ENCODE data around the gene GNG5.

GNG5 gene

GRCh38 chr1:84538599-84538998 lies 32.2 kb upstream of the GNG5 start:
- Histone ChIP-seq H3K4me3 (ENCODE audit: severe bottlenecking) (no peak overlapping the region), H3K4me1 (ENCODE audit: insufficient read depth, poor library complexity, severe bottlenecking) (no peaks in the 10 kb centered on the region), H3K9me3 (ENCODE audit: severe bottlenecking) (no peaks in the 10 kb centered on the region), H3K36me3 (ENCODE audit: low read depth) (0 out of 2 replicates have a peak, but pooled peaks cover under 1% of the 10 kb centered on the region), H3K27ac (ENCODE audit: poor library complexity, severe bottlenecking) (no peak overlapping the region), H3K27me3 (ENCODE audit: insufficient read depth, poor library complexity, severe bottlenecking) (no peaks in the 10 kb centered on the region)
- no peak for DNase-seq (ENCODE audit: low spot score)
- TF ChIP-seq, protein P1, sequence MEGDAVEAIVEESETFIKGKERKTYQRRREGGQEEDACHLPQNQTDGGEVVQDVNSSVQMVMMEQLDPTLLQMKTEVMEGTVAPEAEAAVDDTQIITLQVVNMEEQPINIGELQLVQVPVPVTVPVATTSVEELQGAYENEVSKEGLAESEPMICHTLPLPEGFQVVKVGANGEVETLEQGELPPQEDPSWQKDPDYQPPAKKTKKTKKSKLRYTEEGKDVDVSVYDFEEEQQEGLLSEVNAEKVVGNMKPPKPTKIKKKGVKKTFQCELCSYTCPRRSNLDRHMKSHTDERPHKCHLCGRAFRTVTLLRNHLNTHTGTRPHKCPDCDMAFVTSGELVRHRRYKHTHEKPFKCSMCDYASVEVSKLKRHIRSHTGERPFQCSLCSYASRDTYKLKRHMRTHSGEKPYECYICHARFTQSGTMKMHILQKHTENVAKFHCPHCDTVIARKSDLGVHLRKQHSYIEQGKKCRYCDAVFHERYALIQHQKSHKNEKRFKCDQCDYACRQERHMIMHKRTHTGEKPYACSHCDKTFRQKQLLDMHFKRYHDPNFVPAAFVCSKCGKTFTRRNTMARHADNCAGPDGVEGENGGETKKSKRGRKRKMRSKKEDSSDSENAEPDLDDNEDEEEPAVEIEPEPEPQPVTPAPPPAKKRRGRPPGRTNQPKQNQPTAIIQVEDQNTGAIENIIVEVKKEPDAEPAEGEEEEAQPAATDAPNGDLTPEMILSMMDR (IDR thresholded peaks at IDR 0.05; ENCODE audit: poor library complexity, severe bottlenecking): no peak
- no peak for ATAC-seq (ENCODE audit: low read depth)

- H3K9me3 ChIP-seq (ENCODE audit: severe bottlenecking): no peaks in the 10 kb centered on the region
- H3K4me3 ChIP-seq (ENCODE audit: severe bottlenecking): no peak overlapping the region
- H3K27me3 ChIP-seq (ENCODE audit: insufficient read depth, poor library complexity, severe bottlenecking): no peaks in the 10 kb centered on the region
- no peaks in the 10 kb centered on the region for H3K36me3 ChIP-seq (ENCODE audit: low read depth)
- DNase-seq (ENCODE audit: low spot score): no peak
- no peaks in the 10 kb centered on the region for H3K4me1 ChIP-seq (ENCODE audit: insufficient read depth, poor library complexity, severe bottlenecking)
- no peak for ATAC-seq (ENCODE audit: low read depth)
- TF ChIP-seq, protein P1 (IDR thresholded peaks at IDR 0.05; ENCODE audit: poor library complexity, severe bottlenecking): no peak
- no peak overlapping the region for H3K27ac ChIP-seq (ENCODE audit: poor library complexity, severe bottlenecking)
Observed at GRCh38 chr1:84525779-84526178, 19.4 kb upstream of the GNG5 start.

- Histone ChIP-seq H3K27me3 (ENCODE audit: insufficient read depth, poor library complexity, severe bottlenecking) (no peaks in the 10 kb centered on the region), H3K9me3 (ENCODE audit: severe bottlenecking) (no peaks in the 10 kb centered on the region), H3K4me1 (ENCODE audit: insufficient read depth, poor library complexity, severe bottlenecking) (no peaks in the 10 kb centered on the region), H3K4me3 (ENCODE audit: severe bottlenecking) (no peak overlapping the region), H3K36me3 (ENCODE audit: low read depth) (no peaks in the 10 kb centered on the region), H3K27ac (ENCODE audit: poor library complexity, severe bottlenecking) (no peak overlapping the region)
- ATAC-seq (ENCODE audit: low read depth): no peak
- TF ChIP-seq, protein P1 (IDR thresholded peaks at IDR 0.05; ENCODE audit: poor library complexity, severe bottlenecking): no peak
- DNase-seq (ENCODE audit: low spot score): no peak
Observed at GRCh38 chr1:84524590-84524989, 18.2 kb upstream of the GNG5 start.

DNA sequence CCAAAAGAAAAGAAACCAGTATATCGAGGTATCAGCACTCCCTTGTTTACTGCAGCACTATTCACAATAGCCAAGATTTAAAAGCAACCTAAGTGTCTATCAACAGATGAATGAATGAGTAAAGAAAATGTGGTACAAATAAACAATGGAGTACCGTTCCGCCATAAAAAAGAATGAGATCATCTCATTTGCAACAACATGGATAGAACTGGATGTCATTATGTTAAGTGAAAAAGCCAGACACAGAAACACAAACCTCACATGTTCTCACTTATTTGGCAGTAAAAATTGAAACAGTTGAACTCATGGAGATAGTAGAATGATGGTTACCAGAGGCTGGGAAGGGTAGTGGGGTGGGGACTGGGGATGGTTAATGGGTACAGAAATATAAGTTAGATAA lies 4.3 kb upstream of the GNG5 start:
- ATAC-seq (ENCODE audit: low read depth) (no peak), DNase-seq (ENCODE audit: low spot score) (no peak)
- Histone ChIP-seq H3K4me3 (ENCODE audit: severe bottlenecking) (no peak overlapping the region), H3K27ac (ENCODE audit: poor library complexity, severe bottlenecking) (no peak overlapping the region), H3K4me1 (ENCODE audit: insufficient read depth, poor library complexity, severe bottlenecking) (peaks cover 5% of the 10 kb centered on the region), H3K36me3 (ENCODE audit: low read depth) (no peaks in the 10 kb centered on the region), H3K27me3 (ENCODE audit: insufficient read depth, poor library complexity, severe bottlenecking) (no peaks in the 10 kb centered on the region), H3K9me3 (ENCODE audit: severe bottlenecking) (no peaks in the 10 kb centered on the region)
- TF ChIP-seq, protein P1 (IDR thresholded peaks at IDR 0.05; ENCODE audit: poor library complexity, severe bottlenecking): no peak

DNA sequence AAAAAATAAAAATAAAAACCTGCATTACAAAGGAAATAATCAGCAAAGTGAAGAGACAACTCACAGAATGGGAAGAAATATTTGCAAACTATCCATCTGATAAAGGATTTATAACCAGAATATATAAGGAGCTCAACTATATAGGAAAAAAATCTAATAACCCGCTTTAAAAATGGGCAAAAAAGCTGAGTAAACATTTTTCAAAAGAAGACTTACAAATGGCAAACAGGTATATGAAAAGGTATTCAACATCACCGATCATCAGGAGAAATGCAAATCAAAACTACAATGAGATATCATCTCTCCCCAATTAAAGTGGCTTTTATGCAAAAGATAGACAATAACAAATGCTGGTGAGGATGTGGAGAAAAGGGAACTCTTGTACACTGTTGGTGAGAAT lies 3.8 kb upstream of the GNG5 start:
- no peaks in the 10 kb centered on the region for H3K9me3 ChIP-seq (ENCODE audit: severe bottlenecking)
- H3K4me3 ChIP-seq (ENCODE audit: severe bottlenecking): no peak overlapping the region
- no peak for DNase-seq (ENCODE audit: low spot score)
- H3K4me1 ChIP-seq (ENCODE audit: insufficient read depth, poor library complexity, severe bottlenecking): peaks cover 5% of the 10 kb centered on the region
- no peak overlapping the region for H3K27ac ChIP-seq (ENCODE audit: poor library complexity, severe bottlenecking)
- no peaks in the 10 kb centered on the region for H3K36me3 ChIP-seq (ENCODE audit: low read depth)
- TF ChIP-seq, protein P1 (IDR thresholded peaks at IDR 0.05; ENCODE audit: poor library complexity, severe bottlenecking): no peak
- no peaks in the 10 kb centered on the region for H3K27me3 ChIP-seq (ENCODE audit: insufficient read depth, poor library complexity, severe bottlenecking)
- ATAC-seq (ENCODE audit: low read depth): no peak
